Mesothelial cell of epicardium (in vitro differentiated cells): Measurements from ENCODE around the gene DAB2IP. TPM values are rescaled to one million over a fixed set of nuclear protein-coding genes. Genes with fewer than 3 reads are reported as not detected.

Experiments
- DNase-seq, 2 experiments: peaks; one replicate each; pipeline ENCODE4 v3.0.0; 2021; ENCODE audit warnings: low spot score in 2 of 2; ENCODE audit not compliant: unreplicated experiment in 2 of 2
- H3K27ac Mint-ChIP-seq: 2 replicates; pipeline ENCODE4 v1.8.0; 2021; ENCODE audit warnings: mixed read lengths
- H3K27me3 Mint-ChIP-seq: 2 replicates; pipeline ENCODE4 v1.8.0; 2021; ENCODE audit warnings: low read depth, mixed read lengths
- H3K36me3 Mint-ChIP-seq: 2 replicates; pipeline ENCODE4 v1.8.0; 2021; ENCODE audit warnings: mixed read lengths
- H3K4me1 Mint-ChIP-seq: 2 replicates; pipeline ENCODE4 v1.8.0; 2021; ENCODE audit warnings: mixed read lengths
- H3K4me3 Mint-ChIP-seq: 2 replicates; pipeline ENCODE4 v1.8.0; 2021; ENCODE audit warnings: mild to moderate bottlenecking, moderate library complexity, mixed read lengths
- H3K9me3 Mint-ChIP-seq: 2 replicates; pipeline ENCODE4 v1.8.0; 2021; ENCODE audit warnings: mixed read lengths
- total RNA-seq: library from RNA; stranded (reverse); gene quantifications from 3 replicates; pipeline ENCODE4 v1.2.1, GENCODE V29; 2021
- TF ChIP-seq, protein P1 (sequence below): fragments of 200-600 bp; sonication (generic); IDR thresholded peaks from one replicate; pipeline ENCODE4 v1.5.0; 2021; ENCODE audit warnings: antibody characterized with exemption; ENCODE audit not compliant: unreplicated experiment

The DAB2IP gene
- total RNA-seq, 1 donor from 2014 or later = 75.7 TPM

DNA sequence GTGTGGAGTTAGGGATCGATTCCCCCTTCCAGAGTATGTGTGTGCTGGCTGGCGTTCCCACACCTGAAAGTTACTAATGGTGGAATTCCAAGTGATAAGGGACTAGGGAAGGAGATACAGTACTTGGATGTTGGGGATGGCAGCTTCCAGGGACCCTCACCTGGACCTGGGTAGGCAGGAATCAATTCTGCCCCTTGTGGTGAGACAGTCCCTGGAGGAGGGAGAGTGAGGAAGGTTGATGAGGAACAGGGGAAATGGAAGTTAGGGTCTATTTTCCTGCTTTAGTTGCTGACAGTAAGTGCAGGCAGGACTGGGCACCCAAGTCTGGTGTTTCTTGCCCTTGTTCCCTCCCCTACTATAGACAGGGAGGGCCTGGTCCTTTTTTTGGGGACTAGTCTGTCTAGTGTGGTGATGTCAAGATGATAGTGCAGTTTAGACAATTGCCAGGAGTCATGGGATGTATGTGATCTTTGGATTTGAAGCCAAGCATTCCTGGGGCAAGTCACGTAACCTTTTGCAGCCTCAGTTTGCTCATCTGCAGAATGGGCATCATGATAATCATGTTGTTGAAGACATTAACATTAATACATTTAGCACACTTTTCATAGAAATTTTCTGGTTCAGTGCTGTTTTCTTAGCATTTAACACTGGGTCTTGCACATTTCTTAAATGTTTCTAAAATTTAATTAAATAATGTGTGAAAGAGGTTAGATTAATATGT is 51.7 kb downstream of the DAB2IP start:
- Mint-ChIP-seq H3K9me3 (no peaks in the 10 kb centered on the region), H3K4me3 (no peak overlapping the region), H3K4me1 (peaks cover 25% of the 10 kb centered on the region), H3K27ac (no peak overlapping the region), H3K36me3 (peaks cover 3% of the 10 kb centered on the region), H3K27me3 (no peaks in the 10 kb centered on the region)
- TF ChIP-seq, protein P1, sequence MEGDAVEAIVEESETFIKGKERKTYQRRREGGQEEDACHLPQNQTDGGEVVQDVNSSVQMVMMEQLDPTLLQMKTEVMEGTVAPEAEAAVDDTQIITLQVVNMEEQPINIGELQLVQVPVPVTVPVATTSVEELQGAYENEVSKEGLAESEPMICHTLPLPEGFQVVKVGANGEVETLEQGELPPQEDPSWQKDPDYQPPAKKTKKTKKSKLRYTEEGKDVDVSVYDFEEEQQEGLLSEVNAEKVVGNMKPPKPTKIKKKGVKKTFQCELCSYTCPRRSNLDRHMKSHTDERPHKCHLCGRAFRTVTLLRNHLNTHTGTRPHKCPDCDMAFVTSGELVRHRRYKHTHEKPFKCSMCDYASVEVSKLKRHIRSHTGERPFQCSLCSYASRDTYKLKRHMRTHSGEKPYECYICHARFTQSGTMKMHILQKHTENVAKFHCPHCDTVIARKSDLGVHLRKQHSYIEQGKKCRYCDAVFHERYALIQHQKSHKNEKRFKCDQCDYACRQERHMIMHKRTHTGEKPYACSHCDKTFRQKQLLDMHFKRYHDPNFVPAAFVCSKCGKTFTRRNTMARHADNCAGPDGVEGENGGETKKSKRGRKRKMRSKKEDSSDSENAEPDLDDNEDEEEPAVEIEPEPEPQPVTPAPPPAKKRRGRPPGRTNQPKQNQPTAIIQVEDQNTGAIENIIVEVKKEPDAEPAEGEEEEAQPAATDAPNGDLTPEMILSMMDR = no peak
- no peak for DNase-seq

DNA sequence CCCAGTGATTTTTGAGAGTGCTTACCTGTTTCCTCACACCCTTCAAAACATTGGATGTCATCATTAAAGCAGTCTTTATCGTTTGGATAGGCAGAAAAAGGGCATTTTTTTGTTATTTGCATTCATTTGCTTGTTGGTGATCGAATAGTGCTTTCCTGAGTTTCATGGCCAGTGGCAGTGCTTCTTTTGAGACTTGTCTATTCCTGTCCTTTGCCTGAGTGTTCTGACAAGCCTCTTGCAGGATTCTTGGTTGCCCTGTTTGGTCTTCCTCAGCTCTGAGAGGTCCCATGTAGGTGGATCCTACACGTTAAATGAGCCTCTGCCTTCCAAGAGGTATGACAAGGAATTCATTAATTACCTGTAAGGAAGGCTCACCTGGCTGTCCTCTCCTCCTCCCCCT is 52.8 kb downstream of the DAB2IP start:
- TF ChIP-seq, protein P1 = no peak
- H3K9me3 Mint-ChIP-seq = no peaks in the 10 kb centered on the region
- H3K27me3 Mint-ChIP-seq = no peaks in the 10 kb centered on the region
- H3K4me1 Mint-ChIP-seq = peaks cover 25% of the 10 kb centered on the region
- DNase-seq = no peak
- H3K4me3 Mint-ChIP-seq = no peak overlapping the region
- no peak overlapping the region for H3K27ac Mint-ChIP-seq
- peaks cover 3% of the 10 kb centered on the region for H3K36me3 Mint-ChIP-seq

DNA sequence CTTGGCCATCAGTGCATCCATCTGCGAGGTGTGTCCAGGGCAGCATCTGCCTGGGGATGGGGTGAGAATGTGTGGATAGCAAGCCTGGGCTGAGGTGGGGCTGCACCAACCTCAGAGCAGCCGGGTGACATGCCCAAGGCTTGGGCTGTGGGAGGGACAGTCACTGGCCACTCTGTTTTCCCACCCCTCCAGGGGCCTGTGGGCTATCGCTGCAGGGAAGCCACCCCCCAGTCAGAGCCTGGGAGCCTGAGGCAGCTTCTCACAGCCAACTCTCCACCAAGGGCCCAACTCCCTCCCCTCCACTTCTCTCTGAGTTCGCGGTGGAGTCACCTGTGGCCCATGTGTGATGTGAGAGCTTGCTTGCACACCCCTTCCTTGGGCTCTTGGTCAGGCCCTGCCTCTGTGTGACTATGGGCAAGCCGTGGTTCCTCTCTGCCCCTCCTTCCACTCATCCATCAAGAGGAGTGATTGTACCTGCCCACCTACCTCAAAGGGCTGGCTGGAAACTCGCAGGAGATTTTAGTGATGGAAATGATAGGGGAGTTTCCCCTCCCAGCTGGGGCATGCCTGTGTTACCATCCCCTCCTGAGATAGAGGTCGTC is 54.8 kb downstream of the DAB2IP start:
- Mint-ChIP-seq H3K36me3 (peaks cover 3% of the 10 kb centered on the region), H3K27ac (no peak overlapping the region), H3K4me3 (no peak overlapping the region), H3K9me3 (no peaks in the 10 kb centered on the region), H3K27me3 (no peaks in the 10 kb centered on the region), H3K4me1 (peaks cover 21% of the 10 kb centered on the region)
- TF ChIP-seq, protein P1 = no peak
- DNase-seq = no peak

DNA sequence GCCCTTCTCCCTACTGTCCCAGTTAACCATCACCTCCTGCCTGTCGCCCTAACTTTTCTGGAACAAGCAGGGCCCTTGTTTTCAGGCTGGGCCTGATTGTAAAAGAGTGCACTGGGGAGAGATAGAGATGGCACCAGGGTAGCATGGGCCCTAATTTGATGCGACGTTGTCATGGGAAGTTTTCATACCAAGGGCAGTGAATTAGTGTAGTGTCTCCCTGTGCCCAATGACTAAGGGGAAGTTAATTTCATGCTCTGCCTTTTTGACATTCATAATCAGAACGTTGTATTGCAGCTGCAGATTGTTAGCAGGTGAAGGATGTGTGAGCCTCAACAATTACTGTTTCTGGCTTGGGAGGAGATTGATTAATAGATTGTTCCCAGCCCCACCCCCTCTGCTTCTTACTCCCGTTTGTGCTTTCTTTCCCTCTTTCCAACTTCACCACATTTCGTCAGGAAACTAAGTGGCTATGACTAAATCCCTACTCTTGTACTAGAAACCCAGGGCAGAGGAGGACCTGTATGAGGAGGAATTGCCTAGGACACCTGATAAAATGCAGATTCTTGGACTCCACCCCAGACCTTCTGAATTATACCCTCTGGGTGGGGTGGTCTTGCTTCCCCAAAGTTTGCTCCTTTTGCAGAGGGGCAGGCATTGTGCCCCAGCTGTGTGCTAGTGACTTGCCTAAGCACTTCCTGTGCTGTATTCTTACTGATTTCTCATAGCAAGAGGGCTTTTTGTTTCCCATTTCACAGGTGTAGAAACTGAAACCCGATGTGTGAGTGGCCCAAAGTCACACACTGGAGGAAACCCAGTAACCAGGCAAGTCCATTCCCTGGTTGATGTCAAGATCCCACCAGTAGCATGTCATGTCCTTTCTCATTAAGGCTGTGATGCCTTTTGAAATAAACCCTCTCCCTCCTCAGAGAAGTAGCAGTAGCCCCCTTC is 56.3 kb downstream of the DAB2IP start:
- no peak for DNase-seq
- H3K4me3 Mint-ChIP-seq = no peak overlapping the region
- peaks cover 21% of the 10 kb centered on the region for H3K4me1 Mint-ChIP-seq
- TF ChIP-seq, protein P1 = no peak
- H3K27ac Mint-ChIP-seq = no peak overlapping the region
- H3K27me3 Mint-ChIP-seq = no peaks in the 10 kb centered on the region
- H3K36me3 Mint-ChIP-seq = no peaks in the 10 kb centered on the region
- no peaks in the 10 kb centered on the region for H3K9me3 Mint-ChIP-seq

DNA sequence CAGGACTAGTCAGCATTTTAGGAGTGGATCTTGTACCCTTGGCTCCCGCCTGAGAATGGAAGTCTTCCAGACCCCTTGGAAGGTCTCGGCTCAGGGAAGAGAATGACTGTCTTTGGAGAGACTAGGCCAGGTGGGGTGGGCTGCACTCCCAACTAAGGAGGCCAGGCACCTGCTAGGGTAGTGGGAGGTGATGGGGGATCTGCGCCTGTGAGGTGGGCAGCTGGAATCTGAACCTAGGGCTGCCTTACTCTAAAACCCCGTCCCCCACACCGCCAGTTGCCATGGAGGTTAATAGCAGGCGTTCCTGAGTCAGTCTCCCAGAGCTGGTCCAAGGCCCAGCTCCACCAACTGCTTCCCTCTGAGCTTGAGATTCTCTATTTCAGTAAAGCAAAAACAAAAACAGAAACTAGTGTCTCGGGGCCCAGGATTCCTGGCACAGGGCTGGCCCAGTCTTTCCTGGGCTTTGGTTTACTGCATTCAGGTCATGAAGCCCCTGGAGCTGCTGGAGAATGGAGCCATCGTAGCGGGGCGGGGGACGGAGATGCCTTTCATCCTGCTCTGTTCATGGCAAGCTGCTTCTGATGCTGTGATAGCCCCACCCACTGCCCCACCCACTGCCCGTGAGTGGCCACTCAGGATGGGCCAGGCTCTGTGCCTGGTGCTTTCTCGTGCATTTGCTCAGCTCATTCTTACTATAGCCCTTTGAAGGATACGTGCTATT is 57.5 kb downstream of the DAB2IP start:
- Mint-ChIP-seq H3K36me3 (peaks cover 2% of the 10 kb centered on the region), H3K4me3 (no peak overlapping the region), H3K4me1 (peaks cover 21% of the 10 kb centered on the region), H3K27me3 (no peaks in the 10 kb centered on the region), H3K27ac (no peak overlapping the region), H3K9me3 (no peaks in the 10 kb centered on the region)
- TF ChIP-seq, protein P1 = no peak
- no peak for DNase-seq
